GM19463 (cell line): ENCODE measurements around the gene FAM180A.

Experiments used
- ATAC-seq: cut with Tn5 transposase; IDR thresholded peaks from one replicate; pipeline ENCODE4 v1.9.1; 2021; ENCODE audit warnings: mild to moderate bottlenecking, moderate library complexity; ENCODE audit not compliant: unreplicated experiment

The FAM180A gene

GRCh38 chr7:135685306-135686084, 63.1 kb downstream of the FAM180A start:
- ATAC-seq = no peak

- no peak for ATAC-seq
These were observed 63.9 kb downstream of the FAM180A start for GRCh38 chr7:135684699-135685098.

GRCh38 chr7:135684136-135684535, 64.5 kb downstream of the FAM180A start:
- no peak for ATAC-seq

- no peak for ATAC-seq
These were observed 65.0 kb downstream of the FAM180A start for GRCh38 chr7:135683609-135684008.

GRCh38 chr7:135682191-135682590, 66.4 kb downstream of the FAM180A start:
- ATAC-seq = no peak

- no peak for ATAC-seq
These were observed 66.9 kb downstream of the FAM180A start for GRCh38 chr7:135681762-135682161.
